ENCODE measurements around the gene HIBCH. TPM values are rescaled to one million over a fixed set of nuclear protein-coding genes. Genes with fewer than 3 reads are reported as not detected.
"Not testable (repeated sequence)": the region's sequence is repeated elsewhere in the genome, so short reads cannot be mapped to it uniquely, and the experiment has no call there.

The HIBCH gene
- total RNA-seq, 5 donors from 2014 or later (not counting 1 experiment from before 2014, with no cell fraction given), result 15.5 to 19.8 (median 19.4) TPM

DNA sequence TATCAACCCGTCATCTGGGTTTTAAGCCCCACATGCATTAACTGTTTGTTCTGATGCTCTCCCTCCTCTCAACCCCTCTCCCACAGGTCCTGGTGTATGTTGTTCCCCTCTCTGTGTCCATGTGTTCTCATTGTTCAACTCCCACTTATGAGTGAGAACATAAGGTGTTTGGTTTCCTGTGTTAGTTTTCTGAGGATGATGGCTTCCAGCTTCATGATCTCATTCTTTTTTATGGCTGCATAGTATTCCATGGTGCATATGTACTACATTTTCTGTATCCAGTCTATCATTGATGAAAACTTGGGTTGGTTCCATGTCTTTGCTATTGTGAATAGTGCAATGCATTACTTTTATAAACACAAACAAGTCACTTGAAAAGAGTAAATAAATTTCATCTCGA lies 16.8 kb upstream of the HIBCH start:
- POLR2A ChIA-PET, result no interaction called here
- H3K36me3 Mint-ChIP-seq, result no peaks in the 10 kb centered on the region
- H3K27me3 ChIP-seq (replicated peaks in 1 of 2; ENCODE audit: control insufficient read depth in 2 of 2, extremely low read depth in 1 of 2, insufficient read depth in 2 of 2, low read length in 1 of 2), result no peaks in the 10 kb centered on the region
- H3K4me1 ChIP-seq (ENCODE audit: control insufficient read depth in 1 of 2, extremely low read depth in 1 of 2, insufficient read depth in 2 of 2, low read length in 2 of 2), result no peaks in the 10 kb centered on the region
- CTCF ChIA-PET, result no interaction called here
- H3K9me3 ChIP-seq, result no peaks in the 10 kb centered on the region
- H3K36me3 ChIP-seq (ENCODE audit: control insufficient read depth in 2 of 2, extremely low read depth in 1 of 2, insufficient read depth in 1 of 2, low read length in 1 of 2), result no peaks in the 10 kb centered on the region
- DNase-seq (no peak), ATAC-seq (replicated peaks in 1 of 4) (no peak)
- peaks cover 0 to 2% of the 10 kb centered on the region in 2 donors for H3K27me3 Mint-ChIP-seq
- WGBS (ENCODE audit: insufficient coverage), result no CpG with 5 or more reads among the region's 2 CpGs
- no peak overlapping the region for H3K27ac Mint-ChIP-seq
- H3K9me3 Mint-ChIP-seq, result no peaks in the 10 kb centered on the region
- H3K4me3 Mint-ChIP-seq, result no peak overlapping the region
- no peak overlapping the region for H3K4me3 ChIP-seq (ENCODE audit: control insufficient read depth in 1 of 2, extremely low read depth in 1 of 2, low read length in 1 of 2)
- no peaks in the 10 kb centered on the region for H3K4me1 Mint-ChIP-seq
- H3K27ac ChIP-seq (ENCODE audit: low read length), result no peak overlapping the region

DNA sequence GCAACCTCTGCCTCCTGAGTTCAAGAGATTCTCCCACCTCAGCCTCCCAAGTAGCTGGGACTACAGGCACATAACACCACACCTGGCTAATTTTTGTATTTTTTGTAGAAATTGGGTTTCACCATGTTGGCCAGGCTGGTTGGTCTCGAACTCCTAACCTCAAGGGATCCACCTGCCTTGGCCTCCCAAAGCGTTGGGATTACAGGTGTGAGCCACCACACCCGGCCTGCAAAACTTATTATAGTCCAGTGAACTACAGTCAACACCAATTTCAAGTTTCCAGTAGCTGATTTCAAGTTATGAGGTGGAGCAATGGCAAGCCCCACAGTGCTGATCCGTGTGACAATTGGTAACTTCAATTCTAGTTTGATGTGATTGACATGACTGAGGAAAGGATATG lies 16.0 kb upstream of the HIBCH start:
- H3K36me3 Mint-ChIP-seq; H3K27me3 Mint-ChIP-seq; CTCF ChIA-PET; H3K27ac Mint-ChIP-seq; DNase-seq; ATAC-seq (replicated peaks in 1 of 4); H3K27me3 ChIP-seq (replicated peaks in 1 of 2; ENCODE audit: control insufficient read depth in 2 of 2, extremely low read depth in 1 of 2, insufficient read depth in 2 of 2, low read length in 1 of 2); H3K9me3 Mint-ChIP-seq; H3K27ac ChIP-seq (ENCODE audit: low read length); H3K4me3 Mint-ChIP-seq; POLR2A ChIA-PET; H3K4me1 Mint-ChIP-seq; H3K4me1 ChIP-seq (ENCODE audit: control insufficient read depth in 1 of 2, extremely low read depth in 1 of 2, insufficient read depth in 2 of 2, low read length in 2 of 2); H3K36me3 ChIP-seq (ENCODE audit: control insufficient read depth in 2 of 2, extremely low read depth in 1 of 2, insufficient read depth in 1 of 2, low read length in 1 of 2); H3K9me3 ChIP-seq; H3K4me3 ChIP-seq (ENCODE audit: control insufficient read depth in 1 of 2, extremely low read depth in 1 of 2, low read length in 1 of 2): not testable (repeated sequence)
- WGBS (ENCODE audit: insufficient coverage), result no CpG with 5 or more reads among the region's 4 CpGs

GRCh38 chr2:190335225-190335559 lies 15.6 kb upstream of the HIBCH start:
- Mint-ChIP-seq H3K27me3 (peaks cover 6% of the 10 kb centered on the region in 2 donors), H3K27ac (no peak overlapping the region), H3K9me3 (no peaks in the 10 kb centered on the region), H3K4me3 (no peak overlapping the region), H3K36me3 (no peaks in the 10 kb centered on the region), H3K4me1 (no peaks in the 10 kb centered on the region)
- Histone ChIP-seq H3K4me1 (ENCODE audit: control insufficient read depth in 1 of 2, extremely low read depth in 1 of 2, insufficient read depth in 2 of 2, low read length in 2 of 2) (no peaks in the 10 kb centered on the region), H3K27ac (ENCODE audit: low read length) (no peak overlapping the region), H3K4me3 (ENCODE audit: control insufficient read depth in 1 of 2, extremely low read depth in 1 of 2, low read length in 1 of 2) (no peak overlapping the region), H3K36me3 (ENCODE audit: control insufficient read depth in 2 of 2, extremely low read depth in 1 of 2, insufficient read depth in 1 of 2, low read length in 1 of 2) (no peaks in the 10 kb centered on the region), H3K9me3 (no peaks in the 10 kb centered on the region), H3K27me3 (replicated peaks in 1 of 2; ENCODE audit: control insufficient read depth in 2 of 2, extremely low read depth in 1 of 2, insufficient read depth in 2 of 2, low read length in 1 of 2) (no peaks in the 10 kb centered on the region)
- ATAC-seq (replicated peaks in 1 of 4), result no peak
- DNase-seq, result no peak
- ChIA-PET POLR2A (no interaction called here), CTCF (no interaction called here)

DNA sequence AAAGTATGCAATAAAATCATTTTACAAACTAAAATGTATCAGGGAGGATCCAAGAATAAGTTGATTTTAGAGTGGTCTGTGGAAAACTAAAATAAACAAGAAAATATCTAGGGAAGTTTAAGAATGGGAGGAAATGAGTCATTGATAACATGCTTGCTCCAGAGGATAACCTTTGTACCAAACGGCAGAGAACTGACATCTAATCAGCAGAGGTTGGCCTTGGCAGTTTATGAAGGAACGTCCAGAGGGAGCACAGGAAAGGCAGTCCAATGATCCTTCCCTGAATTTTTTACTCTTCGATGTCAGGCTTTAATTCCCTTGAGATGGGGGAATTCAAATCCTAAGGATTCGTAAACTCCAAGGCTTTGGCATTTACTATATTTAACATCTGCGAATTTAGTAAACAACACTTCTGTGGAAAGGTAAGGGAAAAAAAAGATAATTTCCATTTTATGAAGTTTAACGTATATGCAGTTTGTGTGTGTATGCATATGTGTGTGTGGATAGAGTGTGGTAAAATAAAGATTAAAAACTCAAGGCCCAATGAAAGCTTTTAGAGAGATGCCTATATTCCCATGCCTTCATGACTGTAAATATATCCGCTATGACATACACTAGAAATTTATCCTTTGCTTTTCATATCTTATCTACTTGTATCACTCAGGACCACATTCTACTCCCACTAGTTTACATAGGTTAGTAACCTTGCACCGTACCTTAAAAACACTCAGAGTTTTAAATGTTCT lies 15.0 kb upstream of the HIBCH start:
- peaks cover 11 to 12% of the 10 kb centered on the region in 2 donors for H3K27me3 Mint-ChIP-seq
- H3K36me3 Mint-ChIP-seq, result no peaks in the 10 kb centered on the region
- no peak for DNase-seq
- no peaks in the 10 kb centered on the region for H3K9me3 Mint-ChIP-seq
- H3K36me3 ChIP-seq (ENCODE audit: control insufficient read depth in 2 of 2, extremely low read depth in 1 of 2, insufficient read depth in 1 of 2, low read length in 1 of 2), result no peaks in the 10 kb centered on the region
- no peaks in the 10 kb centered on the region for H3K4me1 Mint-ChIP-seq
- no peaks in the 10 kb centered on the region for H3K27me3 ChIP-seq (replicated peaks in 1 of 2; ENCODE audit: control insufficient read depth in 2 of 2, extremely low read depth in 1 of 2, insufficient read depth in 2 of 2, low read length in 1 of 2)
- no peak overlapping the region for H3K4me3 ChIP-seq (ENCODE audit: control insufficient read depth in 1 of 2, extremely low read depth in 1 of 2, low read length in 1 of 2)
- no peak for ATAC-seq (replicated peaks in 1 of 4)
- no peaks in the 10 kb centered on the region for H3K4me1 ChIP-seq (ENCODE audit: control insufficient read depth in 1 of 2, extremely low read depth in 1 of 2, insufficient read depth in 2 of 2, low read length in 2 of 2)
- no peak overlapping the region for H3K27ac Mint-ChIP-seq
- H3K27ac ChIP-seq (ENCODE audit: low read length), result no peak overlapping the region
- CTCF ChIA-PET, result no interaction called here
- no peaks in the 10 kb centered on the region for H3K9me3 ChIP-seq
- WGBS (ENCODE audit: insufficient coverage), result 64% methylated on average over 2 of the region's 8 CpGs
- POLR2A ChIA-PET, result no interaction called here
- no peak overlapping the region for H3K4me3 Mint-ChIP-seq

DNA sequence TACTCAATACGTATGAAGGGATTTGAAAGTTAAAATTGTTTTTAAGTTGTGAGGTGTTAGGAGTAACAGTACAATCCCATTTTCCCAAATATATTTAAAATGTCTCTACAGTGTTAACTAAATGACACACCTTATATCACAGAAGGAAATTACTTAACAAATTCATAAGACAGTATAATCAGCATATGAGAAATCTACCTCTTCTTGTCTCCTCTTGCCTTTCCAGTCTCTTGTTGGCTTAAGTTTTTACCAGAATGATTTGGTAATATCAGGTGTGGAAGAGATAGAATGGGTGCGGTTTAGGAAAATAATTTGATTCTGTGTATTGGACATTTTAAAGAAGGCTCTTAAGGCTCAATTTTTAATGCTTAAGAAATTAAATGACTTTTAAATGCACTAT lies 14.3 kb upstream of the HIBCH start:
- Histone ChIP-seq H3K27me3 (replicated peaks in 1 of 2; ENCODE audit: control insufficient read depth in 2 of 2, extremely low read depth in 1 of 2, insufficient read depth in 2 of 2, low read length in 1 of 2) (no peaks in the 10 kb centered on the region), H3K36me3 (ENCODE audit: control insufficient read depth in 2 of 2, extremely low read depth in 1 of 2, insufficient read depth in 1 of 2, low read length in 1 of 2) (no peaks in the 10 kb centered on the region), H3K4me1 (ENCODE audit: control insufficient read depth in 1 of 2, extremely low read depth in 1 of 2, insufficient read depth in 2 of 2, low read length in 2 of 2) (no peaks in the 10 kb centered on the region), H3K4me3 (ENCODE audit: control insufficient read depth in 1 of 2, extremely low read depth in 1 of 2, low read length in 1 of 2) (no peak overlapping the region), H3K27ac (ENCODE audit: low read length) (no peak overlapping the region), H3K9me3 (no peaks in the 10 kb centered on the region)
- Mint-ChIP-seq H3K9me3 (no peaks in the 10 kb centered on the region), H3K4me3 (no peak overlapping the region), H3K36me3 (no peaks in the 10 kb centered on the region), H3K27me3 (peaks cover 16 to 17% of the 10 kb centered on the region in 2 donors), H3K27ac (no peak overlapping the region), H3K4me1 (no peaks in the 10 kb centered on the region)
- CTCF ChIA-PET, result no interaction called here
- ATAC-seq (replicated peaks in 1 of 4) (no peak), DNase-seq (no peak)
- POLR2A ChIA-PET, result no interaction called here
- WGBS (ENCODE audit: insufficient coverage), result no CpG with 5 or more reads among the region's 2 CpGs

GRCh38 chr2:190333395-190333794 lies 13.8 kb upstream of the HIBCH start:
- Mint-ChIP-seq H3K27ac (no peak overlapping the region), H3K4me1 (no peaks in the 10 kb centered on the region), H3K27me3 (peaks cover 16 to 17% of the 10 kb centered on the region in 2 donors), H3K9me3 (no peaks in the 10 kb centered on the region), H3K36me3 (no peaks in the 10 kb centered on the region), H3K4me3 (no peak overlapping the region)
- no peak overlapping the region for H3K4me3 ChIP-seq (ENCODE audit: control insufficient read depth in 1 of 2, extremely low read depth in 1 of 2, low read length in 1 of 2)
- no peak overlapping the region for H3K27ac ChIP-seq (ENCODE audit: low read length)
- no CpG with 5 or more reads among the region's 8 CpGs for WGBS (ENCODE audit: insufficient coverage)
- ChIA-PET CTCF (interaction anchor here in 1 of 2 donors (0.6 kb wide), 1 partner anchor 310 kb away, joined by 3 read pairs; no protein-coding TSS in a partner anchor), POLR2A (no interaction called here)
- no peaks in the 10 kb centered on the region for H3K36me3 ChIP-seq (ENCODE audit: control insufficient read depth in 2 of 2, extremely low read depth in 1 of 2, insufficient read depth in 1 of 2, low read length in 1 of 2)
- no peaks in the 10 kb centered on the region for H3K27me3 ChIP-seq (replicated peaks in 1 of 2; ENCODE audit: control insufficient read depth in 2 of 2, extremely low read depth in 1 of 2, insufficient read depth in 2 of 2, low read length in 1 of 2)
- no peak for ATAC-seq (replicated peaks in 1 of 4)
- no peaks in the 10 kb centered on the region for H3K9me3 ChIP-seq
- H3K4me1 ChIP-seq (ENCODE audit: control insufficient read depth in 1 of 2, extremely low read depth in 1 of 2, insufficient read depth in 2 of 2, low read length in 2 of 2), result no peaks in the 10 kb centered on the region
- no peak for DNase-seq

DNA sequence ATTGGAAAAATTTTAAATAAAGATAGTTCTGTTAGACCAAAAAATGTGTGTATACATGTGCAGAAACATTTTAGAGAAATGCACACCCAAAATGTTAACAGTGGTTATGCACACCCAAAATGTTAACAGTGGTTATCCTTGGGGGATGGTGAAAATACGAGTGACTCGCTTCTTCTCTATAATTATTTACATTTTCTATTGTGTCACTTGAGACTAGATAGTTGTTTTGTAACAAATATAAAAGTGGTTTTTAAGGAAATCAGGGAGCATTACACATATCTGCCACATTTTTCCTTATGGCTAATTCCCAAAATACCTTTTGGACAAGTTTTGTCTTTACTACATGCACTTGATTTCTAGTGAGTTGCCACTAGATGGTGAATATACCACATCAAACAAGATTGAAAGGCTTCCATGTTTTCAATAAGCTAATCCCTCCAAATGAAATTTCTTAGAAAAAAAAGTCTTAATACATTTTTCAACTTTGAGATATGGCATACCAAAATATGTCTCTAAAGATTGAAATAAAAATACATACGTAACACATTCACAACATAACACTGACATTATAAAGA lies 9.0 kb upstream of the HIBCH start:
- WGBS (ENCODE audit: insufficient coverage), result no CpG with 5 or more reads among the region's 3 CpGs
- ATAC-seq (replicated peaks in 1 of 4), result no peak
- H3K4me1 ChIP-seq (ENCODE audit: control insufficient read depth in 1 of 2, extremely low read depth in 1 of 2, insufficient read depth in 2 of 2, low read length in 2 of 2), result no peaks in the 10 kb centered on the region
- Mint-ChIP-seq H3K9me3 (no peaks in the 10 kb centered on the region), H3K4me3 (no peak overlapping the region), H3K36me3 (no peaks in the 10 kb centered on the region), H3K4me1 (no peaks in the 10 kb centered on the region), H3K27me3 (peaks cover 23 to 38% of the 10 kb centered on the region in 2 donors), H3K27ac (no peak overlapping the region)
- no peak overlapping the region for H3K27ac ChIP-seq (ENCODE audit: low read length)
- H3K36me3 ChIP-seq (ENCODE audit: control insufficient read depth in 2 of 2, extremely low read depth in 1 of 2, insufficient read depth in 1 of 2, low read length in 1 of 2), result no peaks in the 10 kb centered on the region
- POLR2A ChIA-PET, result no interaction called here
- peaks cover 0 to 12% of the 10 kb centered on the region in 2 experiments for H3K27me3 ChIP-seq (replicated peaks in 1 of 2; ENCODE audit: control insufficient read depth in 2 of 2, extremely low read depth in 1 of 2, insufficient read depth in 2 of 2, low read length in 1 of 2)
- DNase-seq, result no peak
- no peaks in the 10 kb centered on the region for H3K9me3 ChIP-seq
- no peak overlapping the region for H3K4me3 ChIP-seq (ENCODE audit: control insufficient read depth in 1 of 2, extremely low read depth in 1 of 2, low read length in 1 of 2)
- CTCF ChIA-PET, result no interaction called here
